Peyer's patch (tissue), 4 donors: ENCODE measurements around the gene B3GAT1.

Experiments used
- CTCF ChIP-seq, 6 experiments: fragments of 450-650 bp in 4 of 6; fragments of 200-600 bp in 2 of 6; sonication (generic) in 1 of 6; IDR thresholded peaks; one replicate each; pipeline ENCODE4 v1.5.1; 2017 to 2019; ENCODE audit warnings: antibody characterized with exemption in 6 of 6, mild to moderate bottlenecking in 3 of 6, moderate library complexity in 1 of 6
- POLR2A ChIP-seq, 2 donors: fragments of 450-650 bp; IDR thresholded peaks; one replicate each; pipeline ENCODE4 v1.5.1; 2017; ENCODE audit warnings: antibody characterized with exemption in 2 of 2, mild to moderate bottlenecking in 2 of 2, moderate library complexity in 2 of 2

DNA sequence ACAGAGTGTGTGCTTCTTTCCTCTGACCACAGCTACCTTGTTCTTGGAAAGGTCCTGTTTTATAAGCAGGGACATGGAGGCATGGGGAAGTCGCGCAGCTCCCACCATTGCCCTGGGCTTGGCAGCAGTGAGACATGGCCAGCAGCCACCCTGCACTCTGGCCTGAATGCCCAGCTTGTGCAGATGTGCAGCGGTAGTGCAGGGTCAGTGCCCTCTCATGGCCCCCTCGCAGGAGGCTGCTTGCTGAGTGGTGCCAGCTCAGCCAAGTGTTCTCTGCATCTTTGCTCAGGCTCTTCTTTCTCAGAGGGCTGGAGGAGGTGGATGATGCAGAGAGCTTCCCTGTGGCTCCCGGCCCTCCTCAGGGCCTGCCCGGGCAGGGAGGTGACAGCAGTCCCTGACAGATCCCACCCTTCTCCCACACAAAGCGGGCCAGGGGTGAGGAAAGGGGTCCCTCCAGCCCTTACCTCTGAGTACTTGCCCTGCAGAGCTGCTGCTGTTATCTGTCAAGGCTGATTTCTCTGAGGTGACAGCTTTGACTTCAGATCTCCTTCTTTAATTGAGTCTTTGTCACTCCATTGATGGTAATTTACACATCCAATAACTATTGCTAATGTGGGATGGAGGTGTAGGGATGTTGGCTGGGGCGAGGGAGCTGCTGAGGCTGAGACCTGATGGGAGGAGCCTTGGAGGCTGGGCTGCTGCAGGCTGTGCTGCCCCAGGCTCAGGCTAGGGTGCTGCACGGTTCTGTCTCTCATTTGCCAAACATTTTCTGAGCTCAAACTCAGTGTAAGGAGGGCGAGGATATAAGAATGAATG is 47.4 kb upstream of the B3GAT1 start:
- TF ChIP-seq CTCF (IDR thresholded peaks at IDR 0.05): no peak
- no peak for TF ChIP-seq POLR2A (IDR thresholded peaks at IDR 0.05)
